Natural killer cell treated with Interleukin-12 subunit alpha and Interleukin-12 subunit beta and Interleukin-15 and Interleukin-18, amount 100 ng/mL, for 72 hours (primary cell): ENCODE results near the gene NPPC. TPM values are rescaled to one million over a fixed set of nuclear protein-coding genes. Genes with fewer than 3 reads are reported as not detected.
"Not testable (repeated sequence)": the region's sequence is repeated elsewhere in the genome, so short reads cannot be mapped to it uniquely, and the experiment has no call there.

Experiments
- ATAC-seq, 2 donors: fragments of 150-1000 bp; cut with Tn5 transposase in 1 of 2; sonication (Bioruptor Pico), chemical (Tn5 transposase) in 1 of 2; 2 replicates each; pipeline ENCODE4 v1.10.0; 2021
- DNase-seq: peaks from one replicate; pipeline ENCODE4 v3.0.0; 2022; ENCODE audit warnings: low spot score
- H3K27ac Mint-ChIP-seq, 2 donors: 1 replicate in 1 of 2; 2 replicates in 1 of 2; pipeline ENCODE4 v1.8.0; 2022; ENCODE audit warnings: mixed read lengths in 2 of 2, mild to moderate bottlenecking in 1 of 2, moderate library complexity in 1 of 2
- H3K27me3 Mint-ChIP-seq, 2 donors: 1 replicate in 1 of 2; 2 replicates in 1 of 2; pipeline ENCODE4 v1.8.0; 2022; ENCODE audit warnings: mixed read lengths in 2 of 2
- H3K36me3 Mint-ChIP-seq: one replicate; pipeline ENCODE4 v1.8.0; 2022; ENCODE audit warnings: mixed read lengths
- H3K4me1 Mint-ChIP-seq, 2 donors: 1 replicate in 1 of 2; 2 replicates in 1 of 2; pipeline ENCODE4 v1.8.0; 2022; ENCODE audit warnings: low read depth in 2 of 2, mixed read lengths in 2 of 2, mild to moderate bottlenecking in 1 of 2
- H3K4me3 Mint-ChIP-seq: one replicate; pipeline ENCODE4 v1.8.0; 2022; ENCODE audit warnings: mixed read lengths
- H3K9me3 Mint-ChIP-seq: 2 replicates; pipeline ENCODE4 v1.8.0; 2022; ENCODE audit warnings: mixed read lengths
- total RNA-seq, 2 donors: library from RNA; stranded (reverse); gene quantifications; one replicate each; pipeline ENCODE4 v1.2.3, GENCODE V29; 2022

NPPC gene
- total RNA-seq, 2 donors from 2014 or later: 2.7 to 4.2 TPM

DNA sequence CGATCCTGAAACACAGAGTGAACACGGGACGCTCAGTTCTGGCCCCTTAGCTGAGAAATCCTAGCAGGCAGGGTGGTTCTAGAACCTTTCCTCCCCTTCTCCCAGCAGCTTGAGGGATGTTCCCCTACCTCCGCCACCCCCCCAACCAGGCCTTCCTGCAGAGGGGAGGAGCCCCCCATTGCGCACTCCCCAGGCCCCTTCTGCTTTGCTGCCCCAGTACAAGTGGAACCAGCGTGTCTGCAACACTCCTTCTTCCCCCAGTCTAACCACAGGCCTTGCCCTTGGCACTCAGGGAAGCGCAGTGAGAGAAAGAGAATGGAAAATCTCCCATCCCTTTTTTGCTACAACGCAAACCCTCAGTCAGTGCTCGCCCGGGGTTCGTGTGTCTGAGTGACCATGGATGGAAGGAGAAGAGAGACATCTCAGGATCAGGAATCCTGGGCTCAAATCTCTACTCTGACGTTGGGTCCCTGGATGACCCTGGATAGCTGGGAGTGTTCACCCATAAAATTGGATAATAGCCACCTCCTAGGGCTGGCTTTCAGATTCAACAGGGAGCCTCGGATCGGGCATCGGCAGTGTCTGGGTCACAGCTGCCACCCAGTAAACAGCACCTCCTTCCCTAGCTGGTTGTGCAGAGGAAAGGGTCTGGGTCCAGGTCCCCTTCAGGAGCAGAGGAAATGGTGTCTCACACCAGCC lies 3.7 kb downstream of the NPPC start:
- H3K4me3 Mint-ChIP-seq: no peak overlapping the region
- peaks cover 19% of the 10 kb centered on the region in 2 donors for H3K27me3 Mint-ChIP-seq
- no peak overlapping the region for H3K27ac Mint-ChIP-seq
- no peaks in the 10 kb centered on the region for H3K4me1 Mint-ChIP-seq
- H3K9me3 Mint-ChIP-seq: no peaks in the 10 kb centered on the region
- DNase-seq: no peak
- no peaks in the 10 kb centered on the region for H3K36me3 Mint-ChIP-seq
- no peak for ATAC-seq

DNA sequence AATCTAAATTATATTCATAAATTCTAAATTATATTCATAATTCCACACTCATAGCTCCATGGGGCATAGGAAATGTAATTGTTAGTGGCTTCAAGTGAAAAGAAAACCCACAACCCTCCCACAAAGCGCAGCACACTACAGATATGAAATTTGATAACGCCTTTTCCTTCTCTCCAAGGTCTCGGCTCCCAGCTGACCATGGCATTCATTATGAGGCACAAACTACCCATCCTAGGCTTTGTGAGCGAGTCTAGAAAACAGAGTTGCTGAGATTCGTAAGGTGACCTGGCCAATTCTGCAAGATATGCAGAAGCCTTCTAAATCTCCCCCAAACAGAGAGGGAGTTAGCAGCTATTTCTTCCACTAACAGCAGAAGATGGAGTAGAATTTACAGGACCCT lies 5.4 kb downstream of the NPPC start:
- Mint-ChIP-seq H3K9me3 (no peaks in the 10 kb centered on the region), H3K4me1 (no peaks in the 10 kb centered on the region), H3K36me3 (no peaks in the 10 kb centered on the region), H3K4me3 (no peak overlapping the region), H3K27ac (no peak overlapping the region), H3K27me3 (peaks cover 13 to 15% of the 10 kb centered on the region in 2 donors)
- DNase-seq (no peak), ATAC-seq (no peak)

DNA sequence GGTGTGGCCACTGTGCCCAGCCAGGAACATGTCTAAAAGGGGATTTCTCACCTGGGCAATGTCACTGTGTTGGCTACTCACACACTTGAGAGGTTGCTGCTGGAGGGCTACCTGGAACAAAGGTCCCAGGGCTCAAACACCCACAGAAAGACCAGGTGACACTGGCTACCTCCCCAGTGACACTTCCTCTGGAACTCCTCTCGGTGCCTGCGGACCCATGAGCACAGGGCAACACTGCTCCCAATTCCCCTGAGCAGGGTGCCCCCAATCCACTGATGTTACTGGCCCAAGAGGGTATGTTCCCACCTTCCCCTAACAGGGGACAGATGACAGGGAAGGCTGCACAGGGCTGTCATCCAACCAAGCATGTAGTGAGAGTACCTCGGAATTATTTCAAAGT lies 5.8 kb downstream of the NPPC start:
- Mint-ChIP-seq H3K27ac (no peak overlapping the region), H3K4me1 (no peaks in the 10 kb centered on the region), H3K27me3 (peaks cover 13 to 15% of the 10 kb centered on the region in 2 donors), H3K4me3 (no peak overlapping the region), H3K36me3 (no peaks in the 10 kb centered on the region), H3K9me3 (no peaks in the 10 kb centered on the region)
- no peak for DNase-seq
- ATAC-seq: no peak

DNA sequence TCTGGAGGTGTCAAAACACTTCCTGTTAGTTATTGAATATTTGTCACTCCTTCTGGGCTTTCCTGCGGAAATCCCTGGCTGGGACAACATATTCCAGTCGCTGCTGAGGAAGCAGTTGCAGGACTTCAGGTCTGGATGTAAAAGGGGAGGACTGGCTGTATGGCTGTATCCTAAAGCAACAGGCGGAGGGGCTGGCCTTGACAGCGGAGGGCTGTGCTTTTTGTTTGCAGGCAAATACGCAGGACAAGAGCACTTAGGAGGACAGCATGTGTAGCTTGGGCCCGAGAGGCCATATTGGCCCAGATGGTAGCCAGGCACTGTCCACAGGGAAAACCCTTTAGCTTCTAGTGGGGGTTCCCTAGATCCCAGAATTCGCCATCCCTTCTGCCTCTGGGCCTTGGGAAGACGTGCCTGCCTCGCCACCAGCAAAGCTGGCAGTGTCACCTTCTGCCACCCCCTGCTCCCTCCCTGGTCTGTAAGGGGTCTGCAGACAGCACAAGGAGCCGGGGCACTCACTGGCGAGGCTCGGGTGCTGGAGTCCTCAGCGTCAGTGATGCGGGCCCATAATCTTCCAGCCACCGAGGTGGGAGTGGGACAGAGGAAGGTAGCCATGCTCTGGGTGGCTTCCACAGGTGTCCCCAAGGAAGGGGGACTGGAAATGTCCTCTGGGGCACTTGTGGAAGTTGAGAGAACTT lies 6.7 kb downstream of the NPPC start:
- DNase-seq (no peak), ATAC-seq (peak in 1 of 2 donors; percentile 24)
- no peaks in the 10 kb centered on the region for H3K36me3 Mint-ChIP-seq
- H3K9me3 Mint-ChIP-seq: no peaks in the 10 kb centered on the region
- H3K27me3 Mint-ChIP-seq: peaks cover 11 to 13% of the 10 kb centered on the region in 2 donors
- H3K4me1 Mint-ChIP-seq: no peaks in the 10 kb centered on the region
- H3K27ac Mint-ChIP-seq: no peak overlapping the region
- H3K4me3 Mint-ChIP-seq: no peak overlapping the region

DNA sequence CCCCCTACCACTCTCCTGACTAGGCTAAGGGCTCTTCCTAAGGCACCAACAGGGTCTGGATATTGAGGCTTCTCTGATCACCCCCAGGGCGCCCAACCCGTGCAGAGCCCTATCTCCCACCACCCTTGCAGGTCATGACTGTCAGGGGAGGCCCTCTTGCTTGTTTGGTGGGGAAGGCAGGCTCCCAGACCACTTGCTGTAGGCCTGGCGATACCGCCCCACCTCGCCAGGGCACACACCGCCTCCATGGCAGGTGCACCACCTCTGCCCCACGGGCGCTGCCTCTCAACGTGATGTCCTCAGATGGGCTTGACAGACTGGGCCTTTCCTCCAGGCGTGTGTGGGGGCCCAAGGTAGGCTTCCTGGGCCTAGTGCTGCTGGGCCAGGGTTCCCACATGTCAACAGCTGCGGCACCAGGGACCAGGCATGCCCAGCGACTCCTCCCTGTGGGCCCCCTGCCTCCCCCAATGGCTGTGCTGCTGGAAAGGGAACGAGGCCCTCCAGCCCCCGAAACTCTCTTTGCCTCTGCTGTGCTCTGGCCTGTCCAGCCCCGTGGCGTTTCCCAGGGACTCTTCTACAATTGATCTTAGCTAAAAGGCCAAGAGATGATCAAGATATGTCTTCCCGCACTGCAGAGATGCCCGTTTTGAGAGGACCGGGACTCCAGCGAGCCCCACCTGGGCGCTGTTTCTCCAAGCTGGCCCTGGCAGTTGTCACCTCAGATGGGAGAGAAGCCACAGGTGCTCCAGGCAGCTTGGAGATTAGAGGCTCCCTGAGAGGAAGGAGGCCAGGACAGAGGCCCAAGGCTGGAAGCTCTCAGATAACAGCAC lies 7.5 kb downstream of the NPPC start:
- Mint-ChIP-seq H3K36me3 (no peaks in the 10 kb centered on the region), H3K4me1 (no peaks in the 10 kb centered on the region), H3K9me3 (no peaks in the 10 kb centered on the region), H3K4me3 (no peak overlapping the region), H3K27me3 (peaks cover 3 to 6% of the 10 kb centered on the region in 2 donors), H3K27ac (no peak overlapping the region)
- DNase-seq: no peak
- peak in 1 of 2 donors; percentile 22 for ATAC-seq

DNA sequence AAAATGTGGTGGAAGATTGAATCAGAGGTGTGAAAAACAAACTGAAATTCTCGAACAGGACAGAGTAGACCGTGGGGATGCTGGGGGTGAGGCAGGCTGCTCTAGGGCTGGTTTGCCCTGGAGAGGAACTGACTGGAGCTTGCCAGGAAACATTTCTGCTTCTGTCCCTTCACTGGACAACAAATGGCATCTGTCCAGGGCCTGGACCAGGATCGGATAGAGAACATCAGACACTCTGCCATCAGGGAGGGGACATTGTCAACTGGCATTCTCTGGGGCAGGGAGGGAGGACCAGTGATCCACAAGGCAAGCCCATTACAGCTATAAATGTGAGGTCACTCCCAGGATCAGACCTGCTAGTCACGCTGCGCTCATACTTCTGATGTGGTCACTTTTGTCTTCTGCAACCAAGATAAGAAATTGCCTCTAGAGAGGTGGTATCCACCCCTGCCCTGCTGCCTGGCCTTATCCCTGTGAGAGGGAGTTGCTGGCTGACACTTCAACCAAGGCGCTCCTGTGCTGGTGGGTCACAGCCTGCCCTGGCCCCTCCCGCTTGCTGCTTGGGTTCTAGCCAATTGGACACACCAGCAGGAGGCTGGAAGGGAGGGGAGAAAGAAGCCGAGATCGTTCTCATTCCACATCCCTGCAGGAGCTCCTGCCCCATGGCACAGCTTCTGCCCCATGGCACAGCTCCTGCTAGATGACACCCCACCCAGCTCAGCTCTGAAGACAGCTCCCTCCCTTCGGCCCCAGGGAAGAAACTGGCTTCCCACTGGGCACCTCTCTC lies 8.7 kb downstream of the NPPC start:
- peaks cover 0 to 6% of the 10 kb centered on the region in 2 donors for H3K27me3 Mint-ChIP-seq
- ATAC-seq (no peak), DNase-seq (no peak)
- H3K27ac Mint-ChIP-seq: no peak overlapping the region
- H3K4me1 Mint-ChIP-seq: no peaks in the 10 kb centered on the region
- no peaks in the 10 kb centered on the region for H3K9me3 Mint-ChIP-seq
- H3K36me3 Mint-ChIP-seq: no peaks in the 10 kb centered on the region
- no peak overlapping the region for H3K4me3 Mint-ChIP-seq

DNA sequence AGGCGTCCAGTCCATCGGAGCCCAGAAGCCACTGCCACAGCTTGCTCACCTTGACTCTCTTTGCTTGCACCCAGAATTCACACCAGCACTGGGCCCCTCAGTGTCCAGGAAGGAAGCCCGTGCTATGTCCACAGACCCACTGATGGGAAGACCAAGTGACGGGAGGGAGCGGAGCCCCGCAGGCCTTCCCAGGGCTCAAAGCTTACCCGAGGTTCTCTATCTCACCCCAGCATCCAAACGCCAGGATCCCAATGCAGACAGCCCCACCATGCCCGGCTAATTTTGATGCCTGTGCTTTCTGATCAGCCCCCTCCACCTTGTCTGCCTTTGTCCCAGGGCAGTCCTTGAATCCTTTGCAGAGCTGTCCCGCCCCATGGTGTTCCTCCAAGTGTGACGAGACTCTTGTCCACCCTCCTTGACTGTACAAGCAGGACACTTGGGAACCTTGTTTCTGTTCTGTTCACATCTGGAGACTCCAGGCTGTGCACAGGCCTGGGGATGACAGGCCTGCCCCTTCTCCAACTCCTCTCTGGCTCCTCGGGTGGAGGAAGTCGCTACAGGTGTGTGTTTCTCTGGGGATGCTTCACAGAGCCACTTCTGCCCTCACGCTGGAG lies 12.0 kb downstream of the NPPC start:
- Mint-ChIP-seq H3K27me3 (peaks cover 0 to 3% of the 10 kb centered on the region in 2 donors), H3K9me3 (no peaks in the 10 kb centered on the region), H3K36me3 (no peaks in the 10 kb centered on the region), H3K4me1 (peaks cover 0 to 2% of the 10 kb centered on the region in 2 donors), H3K27ac (no peak overlapping the region), H3K4me3 (no peak overlapping the region)
- DNase-seq: no peak
- no peak for ATAC-seq

DNA sequence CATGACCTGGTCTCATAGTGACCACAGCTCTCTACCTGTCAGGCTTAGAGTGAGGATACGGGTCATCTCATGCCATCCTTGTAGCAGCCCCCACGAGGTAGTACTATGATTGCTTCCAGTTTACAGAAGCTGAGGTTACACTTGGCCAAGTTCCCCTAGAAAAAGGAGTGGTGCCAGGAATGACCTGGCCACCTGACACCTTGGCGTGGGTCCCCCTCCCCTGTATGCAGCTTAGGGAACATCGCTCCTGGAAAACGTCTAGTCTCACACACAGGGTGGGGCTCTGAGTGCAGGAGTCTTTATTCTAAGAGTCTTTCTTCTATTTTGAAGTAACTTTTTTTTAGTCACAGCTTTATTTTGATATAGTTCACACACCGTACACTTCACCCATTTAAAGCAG lies 14.8 kb downstream of the NPPC start:
- Mint-ChIP-seq H3K4me1 (peaks cover 0 to 2% of the 10 kb centered on the region in 2 donors), H3K27ac (no peak overlapping the region), H3K9me3 (no peaks in the 10 kb centered on the region), H3K4me3 (no peak overlapping the region), H3K36me3 (no peaks in the 10 kb centered on the region), H3K27me3 (peaks cover 0 to 3% of the 10 kb centered on the region in 2 donors)
- ATAC-seq (no peak), DNase-seq (no peak)

DNA sequence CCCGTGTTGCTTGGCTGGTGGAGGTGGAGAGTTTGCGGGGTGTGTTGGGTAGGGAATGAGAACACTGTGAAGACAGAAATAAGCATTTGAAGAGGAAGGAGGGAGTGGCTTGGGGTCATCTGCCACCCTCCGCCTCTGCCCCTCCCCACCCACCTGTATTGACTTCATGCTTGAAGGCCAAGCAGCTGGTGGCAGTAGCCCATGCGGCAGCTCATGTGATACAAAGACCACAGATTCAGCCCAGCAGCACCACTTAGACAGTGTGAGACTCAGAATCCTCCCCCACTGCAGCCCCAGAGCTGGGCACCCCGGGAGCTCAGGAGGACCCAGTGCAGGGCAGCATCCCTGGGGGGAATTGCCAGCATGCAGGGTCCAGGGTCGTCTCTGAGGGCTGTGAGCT lies 15.4 kb downstream of the NPPC start:
- DNase-seq (no peak), ATAC-seq (peak; percentile 27 to 44)
- no peaks in the 10 kb centered on the region for H3K9me3 Mint-ChIP-seq
- H3K27ac Mint-ChIP-seq: no peak overlapping the region
- no peak overlapping the region for H3K4me3 Mint-ChIP-seq
- peaks cover 0 to 3% of the 10 kb centered on the region in 2 donors for H3K27me3 Mint-ChIP-seq
- H3K4me1 Mint-ChIP-seq: peaks cover 0 to 2% of the 10 kb centered on the region in 2 donors
- H3K36me3 Mint-ChIP-seq: no peaks in the 10 kb centered on the region

DNA sequence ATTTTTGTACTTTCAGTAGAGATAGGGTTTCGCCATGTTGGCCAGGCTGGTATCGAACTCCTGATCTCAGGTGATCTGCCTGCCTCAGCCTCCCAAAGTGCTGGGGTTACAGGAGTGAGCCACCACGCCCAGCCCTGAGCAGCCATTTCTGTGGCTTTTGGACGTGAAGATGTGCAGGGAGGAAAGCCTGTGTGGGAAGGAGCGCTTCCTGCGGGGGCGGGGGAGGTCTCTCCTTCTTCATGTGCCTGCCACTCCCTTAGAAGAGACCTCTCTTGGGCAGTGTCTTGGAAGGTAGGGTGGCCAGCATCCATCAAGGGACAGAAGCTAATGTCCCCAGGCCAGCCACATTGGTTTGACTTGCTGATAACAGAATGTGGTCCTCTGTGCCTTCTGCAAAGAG lies 16.0 kb downstream of the NPPC start:
- not testable (repeated sequence) for H3K4me3 Mint-ChIP-seq, DNase-seq, H3K27me3 Mint-ChIP-seq, H3K27ac Mint-ChIP-seq, H3K9me3 Mint-ChIP-seq, H3K4me1 Mint-ChIP-seq, ATAC-seq, H3K36me3 Mint-ChIP-seq

DNA sequence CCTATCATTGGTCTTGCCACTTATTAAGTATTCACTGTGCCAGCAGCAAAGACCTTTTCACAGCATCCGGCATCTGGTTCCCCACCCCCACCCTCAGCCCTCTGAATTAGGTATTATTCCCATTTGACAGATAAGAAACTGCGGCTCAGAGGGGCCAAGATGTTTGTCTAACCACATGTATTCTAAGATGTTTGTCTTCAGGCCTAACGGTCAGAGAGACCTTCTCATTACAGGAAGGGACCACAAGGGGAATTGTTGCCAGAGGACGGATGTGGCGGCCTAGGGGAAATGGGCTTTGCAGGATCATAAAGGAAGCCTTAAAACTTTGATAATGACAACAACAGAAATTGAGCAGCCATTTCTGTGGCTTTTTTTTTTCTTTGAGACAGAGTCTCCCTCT lies 16.6 kb downstream of the NPPC start:
- no peak for DNase-seq
- Mint-ChIP-seq H3K4me3 (no peak overlapping the region), H3K9me3 (no peaks in the 10 kb centered on the region), H3K27ac (no peak overlapping the region), H3K36me3 (no peaks in the 10 kb centered on the region), H3K27me3 (peaks cover 0 to 3% of the 10 kb centered on the region in 2 donors), H3K4me1 (peaks cover 0 to 2% of the 10 kb centered on the region in 2 donors)
- no peak for ATAC-seq

DNA sequence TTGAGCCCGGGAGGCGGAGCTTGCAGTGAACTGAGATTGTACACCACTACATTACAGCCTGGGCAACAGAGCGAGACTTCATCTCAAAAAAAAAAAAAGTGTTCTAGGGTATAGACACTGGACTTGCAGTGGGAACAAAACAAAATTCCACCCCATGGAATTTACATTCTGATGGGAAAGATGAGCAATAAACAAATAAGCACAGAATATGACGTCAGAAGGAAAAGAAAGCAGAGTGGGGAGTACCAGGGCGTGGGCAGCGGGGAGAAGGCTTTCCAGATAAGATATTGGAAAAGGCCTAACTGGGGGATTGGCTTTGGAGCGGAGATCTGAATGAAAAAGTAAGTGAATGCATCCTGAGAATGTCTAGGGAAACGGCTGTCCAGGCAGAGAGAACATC lies 17.6 kb downstream of the NPPC start:
- Mint-ChIP-seq H3K9me3 (no peaks in the 10 kb centered on the region), H3K4me1 (peaks cover 0 to 2% of the 10 kb centered on the region in 2 donors), H3K36me3 (no peaks in the 10 kb centered on the region), H3K4me3 (no peak overlapping the region), H3K27ac (no peak overlapping the region), H3K27me3 (peaks cover 0 to 3% of the 10 kb centered on the region in 2 donors)
- no peak for DNase-seq
- ATAC-seq: no peak

DNA sequence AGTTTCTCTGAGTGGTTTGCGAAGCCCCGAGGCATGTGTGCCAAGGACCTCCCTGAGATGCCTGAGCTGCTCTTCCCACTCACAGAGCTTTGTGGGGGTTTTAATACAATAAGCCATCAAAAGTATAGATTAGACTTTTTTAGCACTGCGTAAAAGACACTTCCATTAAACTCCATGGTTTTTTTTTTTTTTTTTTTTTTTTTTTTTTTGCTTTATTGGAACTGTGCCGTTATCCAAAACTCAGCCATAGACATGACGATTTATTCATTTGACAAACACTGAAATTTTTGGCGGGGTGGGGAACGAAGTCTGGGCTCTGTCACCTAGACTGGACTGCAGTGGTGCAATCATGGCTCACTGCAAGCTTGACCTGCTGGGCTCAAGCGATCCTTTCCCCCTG lies 18.4 kb downstream of the NPPC start:
- H3K36me3 Mint-ChIP-seq: no peaks in the 10 kb centered on the region
- H3K9me3 Mint-ChIP-seq: no peaks in the 10 kb centered on the region
- DNase-seq (no peak), ATAC-seq (no peak)
- H3K27me3 Mint-ChIP-seq: no peaks in the 10 kb centered on the region
- H3K27ac Mint-ChIP-seq: no peak overlapping the region
- H3K4me1 Mint-ChIP-seq: peaks cover 0 to 2% of the 10 kb centered on the region in 2 donors
- no peak overlapping the region for H3K4me3 Mint-ChIP-seq
